Fibroblast of lung (primary cell): ENCODE measurements around the gene MFSD12. TPM values are rescaled to one million over a fixed set of nuclear protein-coding genes. Genes with fewer than 3 reads are reported as not detected.

Source experiments
- DNase-seq, 2 donors: peaks; one replicate each; pipeline versions ENCODE4 v3.0.0 to v3.0.0-alpha.2; 2010; ENCODE audit warnings: low read depth in 2 of 2
- H2AFZ ChIP-seq: 2 replicates; pipeline ENCODE4 v1.5.1; 2012; ENCODE audit warnings: low read length, control low read depth, inconsistent platforms
- H3K27ac ChIP-seq: 2 replicates; pipeline ENCODE4 v1.5.1; 2011; ENCODE audit warnings: low read length, control low read depth; ENCODE audit not compliant: insufficient read depth
- H3K27me3 ChIP-seq: 2 replicates; pipeline ENCODE4 v1.5.1; 2011; ENCODE audit warnings: mild to moderate bottlenecking, low read length; ENCODE audit not compliant: control insufficient read depth, insufficient read depth
- H3K36me3 ChIP-seq: 2 replicates; pipeline ENCODE4 v1.5.1; 2011; ENCODE audit warnings: low read length; ENCODE audit not compliant: control insufficient read depth, insufficient read depth
- H3K4me1 ChIP-seq: 2 replicates; pipeline ENCODE4 v1.5.1; 2011; ENCODE audit warnings: low read length; ENCODE audit not compliant: control insufficient read depth, insufficient read depth; ENCODE audit errors: extremely low read depth
- H3K4me2 ChIP-seq: 2 replicates; pipeline ENCODE4 v1.5.1; 2011; ENCODE audit warnings: low read length, control low read depth; ENCODE audit not compliant: insufficient read depth; ENCODE audit errors: extremely low read depth
- H3K4me3 ChIP-seq, 4 experiments: fragments of 200-600 bp in 1 of 4; sonication (generic) in 1 of 4; replicated peaks in 1 of 4; 2 replicates each; pipeline ENCODE4 v1.5.1; 2011 to 2016; ENCODE audit warnings: low read length in 4 of 4, low read depth in 3 of 4, mild to moderate bottlenecking in 3 of 4, control low read depth in 2 of 4, inconsistent platforms in 1 of 4, mixed read lengths in 1 of 4; ENCODE audit not compliant: insufficient read depth in 1 of 4; ENCODE audit errors: control extremely low read depth in 1 of 4
- H3K79me2 ChIP-seq: 2 replicates; pipeline ENCODE4 v1.5.1; 2012; ENCODE audit warnings: mild to moderate bottlenecking, low read length, inconsistent platforms; ENCODE audit not compliant: control insufficient read depth, insufficient read depth
- H3K9ac ChIP-seq: 2 replicates; pipeline ENCODE4 v1.5.1; 2011; ENCODE audit warnings: mild to moderate bottlenecking, low read length, control low read depth; ENCODE audit not compliant: insufficient read depth
- H3K9me3 ChIP-seq: 2 replicates; pipeline ENCODE4 v1.5.1; 2012; ENCODE audit warnings: low read depth, low read length; ENCODE audit not compliant: control insufficient read depth, insufficient read depth
- H4K20me1 ChIP-seq: 2 replicates; pipeline ENCODE4 v1.5.1; 2011; ENCODE audit warnings: low read length; ENCODE audit not compliant: control insufficient read depth, insufficient read depth; ENCODE audit errors: extremely low read depth
- EZH2 ChIP-seq: IDR thresholded peaks from 2 replicates; pipeline ENCODE4 v1.5.1; 2012; ENCODE audit warnings: low read length, control low read depth, mild to moderate bottlenecking; ENCODE audit errors: missing control alignments
- polyA plus RNA-seq, 2 donors: library from polyadenylated mRNA; depleted of rRNA in 1 of 2; stranded (reverse) in 1 of 2; unstranded in 1 of 2; fragments of >200 nt; gene quantifications; 2 replicates each; pipeline ENCODE4 v1.2.1, GENCODE V29; 2011 to 2012; ENCODE audit warnings: missing spikeins in 1 of 2
- total RNA-seq: library from RNA; depleted of rRNA; stranded (reverse); fragments of >200 nt; gene quantifications from 2 replicates; pipeline ENCODE4 v1.2.1, GENCODE V29; 2014
- TF ChIP-seq, protein P1 (sequence below), 2 donors: IDR thresholded peaks in 1 of 2; conservative IDR thresholded peaks in 1 of 2; 1 replicate in 1 of 2; 2 replicates in 1 of 2; pipeline ENCODE4 v1.5.1; 2011 to 2012; ENCODE audit warnings: low read length in 2 of 2, control low read depth in 1 of 2, inconsistent platforms in 1 of 2, low read depth in 1 of 2, mild to moderate bottlenecking in 1 of 2

The MFSD12 gene
- total and polyA plus RNA-seq, 2 donors (not counting 1 experiment from before 2014, with no cell fraction given), result 20.6 to 79.9 TPM

- H4K20me1 ChIP-seq, result no peaks in the 10 kb centered on the region
- H3K27me3 ChIP-seq, result no peaks in the 10 kb centered on the region
- peak; percentile 97 to 98 for DNase-seq
- no peaks in the 10 kb centered on the region for H3K79me2 ChIP-seq
- H3K9me3 ChIP-seq, result no peaks in the 10 kb centered on the region
- H3K27ac ChIP-seq, result peak overlapping the region; percentile 56
- peak overlapping the region; percentile 46 for H3K4me2 ChIP-seq
- H3K4me3 ChIP-seq, result no peak overlapping the region
- TF ChIP-seq, protein P1, sequence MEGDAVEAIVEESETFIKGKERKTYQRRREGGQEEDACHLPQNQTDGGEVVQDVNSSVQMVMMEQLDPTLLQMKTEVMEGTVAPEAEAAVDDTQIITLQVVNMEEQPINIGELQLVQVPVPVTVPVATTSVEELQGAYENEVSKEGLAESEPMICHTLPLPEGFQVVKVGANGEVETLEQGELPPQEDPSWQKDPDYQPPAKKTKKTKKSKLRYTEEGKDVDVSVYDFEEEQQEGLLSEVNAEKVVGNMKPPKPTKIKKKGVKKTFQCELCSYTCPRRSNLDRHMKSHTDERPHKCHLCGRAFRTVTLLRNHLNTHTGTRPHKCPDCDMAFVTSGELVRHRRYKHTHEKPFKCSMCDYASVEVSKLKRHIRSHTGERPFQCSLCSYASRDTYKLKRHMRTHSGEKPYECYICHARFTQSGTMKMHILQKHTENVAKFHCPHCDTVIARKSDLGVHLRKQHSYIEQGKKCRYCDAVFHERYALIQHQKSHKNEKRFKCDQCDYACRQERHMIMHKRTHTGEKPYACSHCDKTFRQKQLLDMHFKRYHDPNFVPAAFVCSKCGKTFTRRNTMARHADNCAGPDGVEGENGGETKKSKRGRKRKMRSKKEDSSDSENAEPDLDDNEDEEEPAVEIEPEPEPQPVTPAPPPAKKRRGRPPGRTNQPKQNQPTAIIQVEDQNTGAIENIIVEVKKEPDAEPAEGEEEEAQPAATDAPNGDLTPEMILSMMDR (conservative IDR thresholded peaks at IDR 0.05 in 1 of 2, IDR thresholded peaks at IDR 0.05 in 1 of 2; ENCODE audit: low read depth in 1 of 2, low read length in 2 of 2), result no peak
- no peak for TF ChIP-seq EZH2
- no peak overlapping the region for H2AFZ ChIP-seq
- H3K4me1 ChIP-seq, result peaks cover 8% of the 10 kb centered on the region
- H3K9ac ChIP-seq, result no peak overlapping the region
- H3K36me3 ChIP-seq, result peaks cover 2% of the 10 kb centered on the region
Measured at GRCh38 chr19:3580156-3580934, 23.0 kb upstream of the MFSD12 start.

- TF ChIP-seq, protein P1 (conservative IDR thresholded peaks at IDR 0.05 in 1 of 2, IDR thresholded peaks at IDR 0.05 in 1 of 2; ENCODE audit: low read depth in 1 of 2, low read length in 2 of 2), result no peak
- no peak for TF ChIP-seq EZH2
- Histone ChIP-seq H3K9ac (no peak overlapping the region), H3K79me2 (no peaks in the 10 kb centered on the region), H3K27ac (no peak overlapping the region), H4K20me1 (no peaks in the 10 kb centered on the region), H3K27me3 (no peaks in the 10 kb centered on the region), H3K36me3 (peaks cover 10% of the 10 kb centered on the region), H3K4me3 (no peak overlapping the region), H3K9me3 (no peaks in the 10 kb centered on the region), H2AFZ (no peak overlapping the region), H3K4me2 (no peak overlapping the region), H3K4me1 (peaks cover 8% of the 10 kb centered on the region)
- DNase-seq, result no peak
Measured at GRCh38 chr19:3578390-3578789, 21.0 kb upstream of the MFSD12 start.

GRCh38 chr19:3577723-3578344, 20.4 kb upstream of the MFSD12 start:
- Histone ChIP-seq H3K9ac (no peak overlapping the region), H2AFZ (no peak overlapping the region), H3K36me3 (peaks cover 10% of the 10 kb centered on the region), H3K79me2 (no peaks in the 10 kb centered on the region), H3K4me2 (no peak overlapping the region), H3K4me1 (peaks cover 8% of the 10 kb centered on the region), H3K27me3 (no peaks in the 10 kb centered on the region), H3K9me3 (no peaks in the 10 kb centered on the region), H3K27ac (no peak overlapping the region), H3K4me3 (no peak overlapping the region), H4K20me1 (no peaks in the 10 kb centered on the region)
- TF ChIP-seq EZH2, result no peak
- TF ChIP-seq, protein P1 (conservative IDR thresholded peaks at IDR 0.05 in 1 of 2, IDR thresholded peaks at IDR 0.05 in 1 of 2; ENCODE audit: low read depth in 1 of 2, low read length in 2 of 2), result no peak
- DNase-seq, result no peak
